ENCODE results near the gene TBL3.
A peak's percentile ranks its signal among the peaks of the same experiment; 100 is the strongest.
"Not testable (repeated sequence)": the region's sequence is repeated elsewhere in the genome, so short reads cannot be mapped to it uniquely, and the experiment has no call there.

The TBL3 gene

GRCh38 chr16:1971796-1972489 is at the start of gene TBL3:
Gene TBL3 (plus strand): TSS chr16:1972053. CDS start chr16:1972165, 112 bp downstream.
- DNase-seq: peak; percentile 97

GRCh38 chr16:1922357-1922756 is 49.5 kb upstream of the TBL3 start:
- DNase-seq: no peak

- no peak for DNase-seq
Observed at GRCh38 chr16:1923299-1924034, 48.4 kb upstream of the TBL3 start.

- no peak for DNase-seq
Observed at GRCh38 chr16:1924095-1924494, 47.8 kb upstream of the TBL3 start.

- DNase-seq: no peak
Observed at GRCh38 chr16:1926271-1926670, 45.6 kb upstream of the TBL3 start.

GRCh38 chr16:1929105-1929504 is 42.7 kb upstream of the TBL3 start:
- DNase-seq: no peak

- DNase-seq: peak; percentile 92
Observed at GRCh38 chr16:1929578-1930337, 42.1 kb upstream of the TBL3 start.

- no peak for DNase-seq
Observed at GRCh38 chr16:1930338-1930720, 41.5 kb upstream of the TBL3 start.

- DNase-seq: no peak
Observed at GRCh38 chr16:1932050-1933028, 39.5 kb upstream of the TBL3 start.

- DNase-seq: no peak
Observed at GRCh38 chr16:1933097-1933661, 38.7 kb upstream of the TBL3 start.

GRCh38 chr16:1936945-1937479 is 34.8 kb upstream of the TBL3 start:
- no peak for DNase-seq

GRCh38 chr16:1938316-1938715 is 33.5 kb upstream of the TBL3 start:
- DNase-seq: no peak

GRCh38 chr16:1938910-1939309 is 32.9 kb upstream of the TBL3 start:
- no peak for DNase-seq

GRCh38 chr16:1939833-1940232 is 32.0 kb upstream of the TBL3 start:
- DNase-seq: not testable (repeated sequence)

- DNase-seq: no peak
Observed at GRCh38 chr16:1940273-1941161, 31.3 kb upstream of the TBL3 start.

- no peak for DNase-seq
Observed at GRCh38 chr16:1941162-1942046, 30.4 kb upstream of the TBL3 start.

GRCh38 chr16:1942047-1942809 is 29.6 kb upstream of the TBL3 start:
- no peak for DNase-seq

- peak; percentile 100 for DNase-seq
Observed at GRCh38 chr16:1942810-1943726, 28.8 kb upstream of the TBL3 start, which contains the start of gene MSRB1. Gene MSRB1 (minus strand): TSS chr16:1943199. CDS start chr16:1943156, 43 bp downstream.

Data from stimulated activated CD4-positive, alpha-beta T cell treated with anti-CD3 and anti-CD28 coated beads, Interleukin-4, amount 100 ng/mL, for 24 hours (primary cell).